Measurements from ENCODE around the gene DCHS1. TPM values are rescaled to one million over a fixed set of nuclear protein-coding genes. Genes with fewer than 3 reads are reported as not detected.

DCHS1 gene
- total RNA-seq, 1 donor from 2014 or later, result 61.8 TPM

GRCh38 chr11:6586434-6587359, 68.9 kb downstream of the DCHS1 start:
- no peak for DNase-seq

GRCh38 chr11:6584528-6584927, 71.1 kb downstream of the DCHS1 start:
- DNase-seq, result no peak

- DNase-seq, result no peak
These were observed 72.0 kb downstream of the DCHS1 start for GRCh38 chr11:6583584-6583983.

GRCh38 chr11:6579681-6580080, 75.9 kb downstream of the DCHS1 start:
- no peak for DNase-seq

- DNase-seq, result no peak
These were observed 77.5 kb downstream of the DCHS1 start for GRCh38 chr11:6578134-6578533.

GRCh38 chr11:6576471-6577373, 78.9 kb downstream of the DCHS1 start:
- DNase-seq, result peak; percentile 79

- DNase-seq, result no peak
These were observed 80.5 kb downstream of the DCHS1 start for GRCh38 chr11:6574816-6575715.

- DNase-seq, result no peak
These were observed 83.4 kb downstream of the DCHS1 start for GRCh38 chr11:6572215-6572614.

- DNase-seq, result no peak
These were observed 84.1 kb downstream of the DCHS1 start for GRCh38 chr11:6571434-6572008.

Other genes with a start within 250 kb of the DCHS1 start
- gene APBB1, start 236.7 kb downstream of the DCHS1 start, total RNA-seq, result 43.9 and 52.9 TPM in 2 replicates
- 0.19 and 0.51 TPM in 2 replicates for gene HPX, start 214.8 kb downstream of the DCHS1 start, total RNA-seq
- gene TRIM3, start 181.9 kb downstream of the DCHS1 start, total RNA-seq, result 18.4 and 19.8 TPM in 2 replicates
- gene ARFIP2, start 174.5 kb downstream of the DCHS1 start, total RNA-seq, result 46.6 and 47.0 TPM in 2 replicates
- gene TIMM10B, start 174.3 kb downstream of the DCHS1 start, total RNA-seq, result 26.4 and 32.5 TPM in 2 replicates
- gene DNHD1, start 158.5 kb downstream of the DCHS1 start, total RNA-seq, result 2.6 and 5.1 TPM in 2 replicates
- gene RRP8, start 52.2 kb downstream of the DCHS1 start, total RNA-seq, result 15.1 and 16.0 TPM in 2 replicates
- gene ILK, start 52.0 kb downstream of the DCHS1 start, total RNA-seq, result 163 and 202 TPM in 2 replicates
- 27.5 and 34.2 TPM in 2 replicates for gene TAF10, start 43.6 kb downstream of the DCHS1 start, total RNA-seq
- gene TPP1, start 36.4 kb downstream of the DCHS1 start, total RNA-seq, result 137 and 197 TPM in 2 replicates
- gene MRPL17, start 27.5 kb upstream of the DCHS1 start, total RNA-seq, result 31.2 and 61.6 TPM in 2 replicates
- not detected in 2 replicates for gene OR2AG2, start 116.2 kb upstream of the DCHS1 start, total RNA-seq
- gene OR2AG1, start 127.2 kb upstream of the DCHS1 start, total RNA-seq, result not detected in 2 replicates
- gene OR6A2, start 143.9 kb upstream of the DCHS1 start, total RNA-seq, result 0.05 and 0.17 TPM in 2 replicates
- gene OR10A5, start 189.9 kb upstream of the DCHS1 start, total RNA-seq, result not detected in 2 replicates
- gene OR10A2, start 207.2 kb upstream of the DCHS1 start, total RNA-seq, result not detected in 2 replicates
- not detected in 2 replicates for gene OR10A4, start 220.8 kb upstream of the DCHS1 start, total RNA-seq
- gene OR2D2, start 236.7 kb upstream of the DCHS1 start, total RNA-seq, result 0.17 TPM in 1 of 2 replicates, not detected in the other